HG03521 (cell line): Measurements from ENCODE around the gene MRPL40.

ENCODE experiments used
- ATAC-seq: cut with Tn5 transposase; IDR thresholded peaks from one replicate; pipeline ENCODE4 v1.9.1; 2021; ENCODE audit warnings: mild to moderate bottlenecking, moderate library complexity; ENCODE audit not compliant: unreplicated experiment

Gene MRPL40

DNA sequence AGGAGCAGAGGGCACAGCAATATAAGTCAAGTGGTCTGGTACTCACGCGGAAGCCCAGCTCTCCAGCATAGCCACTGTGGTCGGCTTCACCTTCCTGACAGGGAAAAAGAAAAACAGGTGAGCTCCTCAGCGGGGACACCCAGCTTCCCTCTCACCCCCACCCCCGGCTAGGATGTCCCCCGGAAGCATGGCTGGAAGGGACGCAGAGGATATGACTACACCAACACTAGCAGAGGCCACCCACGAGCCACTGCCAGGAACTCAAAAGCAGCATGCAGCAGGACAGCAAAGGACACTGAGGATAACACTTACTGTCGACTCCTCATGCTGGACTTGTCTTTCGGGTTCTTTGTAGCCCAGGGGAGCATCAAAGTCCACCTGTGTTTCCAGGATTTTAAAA lies 24.2 kb downstream of the MRPL40 start:
- no peak for ATAC-seq

DNA sequence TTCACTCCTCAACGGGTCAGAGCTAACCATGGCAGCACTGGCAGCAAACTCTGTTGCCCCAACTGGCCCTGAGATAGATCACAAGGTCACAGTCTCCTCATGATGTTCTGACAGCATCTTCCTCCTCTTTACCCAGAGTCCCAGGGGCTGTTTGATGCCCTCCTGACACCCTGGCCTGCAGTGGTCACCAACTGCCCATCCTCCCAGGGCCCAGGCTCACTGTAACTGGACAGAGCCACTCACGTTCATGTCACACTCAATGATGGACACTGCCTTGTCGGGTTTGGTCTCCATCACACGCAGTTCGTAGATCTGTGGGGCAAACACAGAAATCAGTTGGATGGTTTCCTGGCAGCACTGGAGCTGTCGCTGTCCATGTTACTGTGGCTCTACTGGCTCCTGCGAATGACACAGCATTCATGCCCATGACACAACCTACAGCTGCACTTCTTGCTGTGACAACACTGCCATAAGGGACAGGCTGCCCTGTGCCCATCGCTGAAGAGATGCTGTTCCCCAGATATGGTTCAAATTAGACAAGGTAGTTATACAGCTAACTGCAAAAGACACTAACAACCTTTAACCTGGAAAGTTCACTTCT lies 25.6 kb downstream of the MRPL40 start:
- no peak for ATAC-seq

DNA sequence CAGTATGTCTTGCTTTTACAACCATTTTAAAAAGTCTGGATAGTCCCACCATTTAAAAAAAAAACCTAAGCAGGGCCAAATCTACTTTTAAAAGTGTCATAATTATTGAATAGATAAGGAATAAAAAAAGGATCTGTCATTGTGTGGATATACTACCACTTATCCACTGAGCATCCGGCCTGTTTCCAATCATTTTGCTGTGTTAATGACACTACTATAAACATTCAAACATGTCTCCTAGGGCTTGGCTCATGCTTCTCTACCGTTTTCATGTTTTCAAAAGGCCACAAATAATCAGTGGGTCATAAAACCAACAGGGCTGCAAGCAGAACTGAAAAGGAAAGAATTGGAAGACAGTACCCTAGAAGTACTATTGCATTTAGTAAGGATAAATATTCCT lies 27.7 kb downstream of the MRPL40 start:
- no peak for ATAC-seq

DNA sequence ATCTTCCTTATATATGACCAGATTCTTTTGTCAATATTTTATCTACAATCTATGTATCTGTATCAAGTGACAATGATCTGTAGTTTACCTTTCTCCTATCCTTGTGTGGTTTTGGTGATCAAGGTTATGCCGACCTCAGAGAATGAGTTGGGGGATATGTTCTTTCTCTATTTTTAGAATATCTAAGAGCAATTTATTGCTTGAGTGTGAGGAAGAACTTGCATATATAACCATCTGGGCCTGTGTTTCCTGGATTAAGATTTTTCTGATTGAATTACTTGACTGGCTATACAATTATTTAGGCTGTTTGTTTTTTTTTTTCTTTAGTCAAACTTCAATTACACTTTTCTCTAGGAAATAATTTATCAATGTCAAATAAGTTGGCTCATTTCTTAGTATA lies 29.2 kb downstream of the MRPL40 start:
- no peak for ATAC-seq

DNA sequence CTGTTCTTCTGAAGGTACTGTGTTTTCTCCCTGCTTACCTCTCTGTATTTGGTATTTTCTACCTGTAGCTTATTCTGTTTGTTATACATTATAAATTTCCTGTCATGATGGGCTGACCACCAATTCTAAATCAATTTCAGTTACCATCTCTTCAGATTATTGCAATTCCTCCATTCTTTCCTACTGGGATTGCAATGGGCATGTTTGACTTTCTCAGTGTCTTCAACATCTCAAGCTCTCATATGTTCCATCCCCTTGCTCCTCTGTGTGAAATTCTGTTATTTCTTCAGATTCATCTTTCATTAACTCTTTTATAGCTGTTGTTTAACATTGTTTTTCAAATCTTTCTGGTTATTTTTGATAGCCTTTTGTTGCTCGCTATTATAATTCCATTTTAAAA lies 30.7 kb downstream of the MRPL40 start:
- ATAC-seq = no peak

DNA sequence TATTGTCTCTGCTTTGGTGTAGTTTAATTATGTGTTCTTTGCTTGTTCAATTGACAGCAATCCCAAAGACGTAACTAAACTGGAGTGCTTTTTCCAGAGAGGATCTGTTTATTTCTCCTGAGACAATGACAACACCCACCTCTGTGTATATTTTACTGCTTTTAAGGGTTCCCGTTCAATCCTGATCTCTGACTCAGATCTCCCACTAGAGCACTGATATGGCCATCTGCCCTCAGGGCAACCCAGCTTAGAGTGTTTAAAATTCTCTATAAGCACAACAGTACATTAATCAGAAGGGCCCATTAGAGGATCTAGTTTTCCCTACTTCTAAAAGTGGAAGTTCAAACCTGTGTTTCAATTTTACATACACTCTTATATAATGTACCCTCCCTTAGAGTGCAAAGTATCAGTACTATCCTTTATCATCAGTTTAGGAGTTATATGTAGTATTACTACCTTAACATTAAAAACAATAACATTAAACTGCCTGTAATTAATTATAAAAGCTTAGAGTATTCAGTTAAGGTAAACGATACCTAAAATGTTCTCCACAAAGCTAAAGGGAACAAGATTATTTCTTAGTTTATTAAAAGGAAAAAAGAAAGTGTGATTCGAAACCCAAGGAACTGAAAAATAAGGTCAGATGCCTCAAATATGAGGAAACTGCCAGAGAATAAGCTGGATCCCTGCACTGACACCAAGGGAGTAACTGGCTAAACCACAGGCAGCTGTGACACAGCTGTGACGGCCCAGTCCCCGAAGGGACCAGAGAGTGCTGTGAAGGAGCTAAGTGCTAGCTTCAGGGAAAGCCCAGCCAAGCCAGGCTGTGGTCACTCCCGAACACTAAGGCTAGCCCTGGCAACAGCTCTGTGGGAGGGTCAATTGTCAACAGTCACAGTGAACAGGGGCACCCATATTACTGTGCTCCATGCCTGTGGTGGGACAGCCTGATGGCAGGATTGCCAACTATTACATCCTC lies 31.4 kb downstream of the MRPL40 start:
- no peak for ATAC-seq

DNA sequence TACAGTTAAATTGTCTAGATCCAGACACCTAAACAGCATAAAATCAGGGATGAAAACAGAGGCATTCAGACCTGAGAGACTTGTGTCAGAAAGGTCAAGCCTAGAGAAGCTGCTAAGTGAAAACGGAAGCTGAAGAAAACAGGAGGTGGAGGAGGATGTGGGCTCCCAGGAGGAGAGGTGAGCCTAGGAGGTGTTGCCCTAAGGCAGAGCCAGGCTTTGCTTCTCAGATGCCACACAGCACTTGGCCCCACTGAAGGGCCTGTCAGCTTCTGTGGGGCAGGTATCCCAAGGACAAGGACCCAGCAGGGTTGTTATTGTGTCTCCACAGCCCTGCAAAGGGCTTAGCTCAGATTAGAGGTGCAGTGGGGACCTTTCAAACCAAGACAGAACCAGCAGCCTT lies 32.2 kb downstream of the MRPL40 start:
- ATAC-seq = no peak

DNA sequence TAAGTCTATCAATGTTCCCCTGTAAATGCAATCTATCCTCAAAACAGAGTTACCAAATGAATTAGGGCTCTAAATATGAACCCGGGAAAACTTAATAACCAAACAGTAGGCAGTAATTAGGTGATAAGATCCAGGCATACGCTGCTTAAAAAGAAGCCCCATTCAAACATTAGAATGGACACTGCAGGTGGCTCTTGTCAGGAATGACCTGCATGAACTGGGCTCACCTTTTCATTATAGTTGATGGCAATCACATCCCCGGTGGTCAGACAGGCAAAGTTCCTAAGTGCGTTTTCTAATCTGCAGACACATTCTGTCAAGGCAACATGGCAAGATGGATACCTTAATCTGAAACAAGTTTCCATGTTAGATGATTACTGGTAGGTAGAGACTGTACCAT lies 32.6 kb downstream of the MRPL40 start:
- no peak for ATAC-seq

DNA sequence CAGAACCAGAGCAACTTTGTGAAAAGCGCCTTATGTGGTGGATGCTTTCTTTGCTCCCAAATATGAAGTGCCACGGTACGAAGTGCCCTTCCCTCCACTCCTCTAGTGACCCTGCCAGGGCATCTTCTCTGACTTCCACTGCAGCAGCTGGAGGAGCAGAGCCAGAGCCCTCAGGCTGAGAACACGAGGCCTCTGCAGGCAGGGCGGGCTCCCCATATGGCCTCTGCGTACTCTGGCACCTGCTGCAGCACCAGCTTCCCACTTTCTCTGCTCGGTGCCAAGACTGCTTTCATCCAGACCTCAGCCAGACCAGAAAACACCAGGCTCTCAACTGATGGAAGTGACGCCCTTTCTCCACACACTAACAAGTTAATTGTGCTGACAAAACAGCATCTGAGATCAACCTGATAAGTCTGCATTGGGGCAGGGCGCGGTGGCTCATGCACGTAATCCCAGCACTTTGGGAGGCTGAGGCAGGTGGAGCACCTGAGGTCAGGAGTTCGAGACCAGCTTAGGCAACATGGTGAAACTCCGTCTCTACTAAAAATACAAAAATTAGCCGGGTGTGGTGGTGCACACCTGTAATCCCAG lies 33.9 kb downstream of the MRPL40 start:
- no peak for ATAC-seq

DNA sequence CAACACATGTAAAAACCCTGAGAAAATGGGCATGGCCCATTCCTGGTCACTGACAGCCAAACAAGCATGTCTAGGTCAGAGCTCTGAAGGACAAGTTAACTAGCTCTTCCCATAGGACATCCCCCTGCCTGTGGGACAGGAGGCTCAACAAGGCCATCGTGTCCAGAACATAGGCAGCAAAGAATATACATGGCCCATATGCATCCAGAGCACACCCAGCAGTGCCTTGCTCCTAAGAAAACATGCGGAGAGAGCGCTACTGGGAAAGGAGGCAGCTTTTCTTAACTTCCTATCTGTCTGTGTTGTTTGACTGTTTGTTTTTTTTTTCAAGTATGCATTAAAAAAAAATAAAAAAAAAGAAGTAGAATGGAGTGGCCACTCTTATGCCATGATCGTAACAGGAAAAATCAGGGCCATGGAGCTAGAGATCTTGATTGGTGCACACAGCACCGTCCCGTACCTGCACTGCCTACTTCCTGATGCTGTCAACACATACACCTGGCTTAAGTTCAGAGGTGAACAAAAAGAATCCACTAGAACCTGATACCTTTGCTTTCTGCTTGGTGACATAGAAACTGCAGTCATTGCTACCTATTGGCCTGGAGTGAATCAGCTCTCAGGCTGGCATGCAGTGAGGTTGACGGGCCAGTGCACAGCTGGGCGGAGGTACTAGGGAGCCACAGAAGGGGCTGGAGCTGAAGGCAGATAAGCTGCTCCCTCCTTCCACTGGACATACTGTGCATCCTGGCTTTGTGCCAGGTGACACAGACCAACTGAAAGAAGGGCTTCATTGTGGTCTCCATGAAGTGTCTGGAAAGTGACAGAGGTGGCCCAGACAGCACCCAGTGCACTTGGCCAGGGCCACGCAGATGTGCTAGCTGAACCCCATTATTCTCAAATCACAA lies 34.8 kb downstream of the MRPL40 start:
- ATAC-seq = no peak

DNA sequence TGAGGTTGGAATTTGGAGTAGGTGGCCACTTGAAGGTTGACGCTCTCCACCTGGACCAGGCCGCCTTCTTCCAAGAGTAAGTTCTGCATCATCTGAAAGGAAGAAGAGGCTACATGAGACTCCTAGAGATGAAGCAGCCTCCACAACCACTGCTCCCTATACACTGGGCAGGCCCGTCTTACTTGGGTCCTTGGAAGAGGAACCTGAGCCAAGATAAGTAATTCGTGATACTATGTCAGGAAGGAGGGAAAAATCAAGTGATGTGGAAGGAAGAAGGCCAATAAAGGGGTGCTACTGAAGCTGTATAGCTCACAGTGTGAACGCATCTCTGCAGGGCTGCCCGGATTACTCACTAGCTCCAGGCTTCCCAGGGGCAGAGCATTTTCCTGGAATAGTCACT lies 35.6 kb downstream of the MRPL40 start:
- no peak for ATAC-seq

DNA sequence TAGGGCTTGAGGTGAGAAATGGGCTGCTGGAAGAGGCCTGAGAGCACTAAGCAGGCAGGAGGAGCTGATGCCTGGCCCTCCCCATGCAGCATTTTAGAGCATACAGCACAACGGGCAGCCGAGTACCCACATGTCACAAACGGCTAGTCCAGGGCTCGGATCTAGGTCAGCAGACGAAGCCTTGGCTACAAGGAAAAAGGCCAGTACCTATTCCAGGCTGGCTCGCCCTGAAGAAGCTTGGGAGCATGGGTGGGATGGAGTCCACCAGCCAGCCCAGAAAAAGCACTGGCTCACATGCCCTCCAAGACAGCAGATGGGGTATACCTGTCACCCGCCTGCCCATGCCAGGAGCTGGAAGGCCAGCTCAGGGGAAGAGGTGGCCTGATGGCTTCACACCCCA lies 37.1 kb downstream of the MRPL40 start:
- no peak for ATAC-seq

DNA sequence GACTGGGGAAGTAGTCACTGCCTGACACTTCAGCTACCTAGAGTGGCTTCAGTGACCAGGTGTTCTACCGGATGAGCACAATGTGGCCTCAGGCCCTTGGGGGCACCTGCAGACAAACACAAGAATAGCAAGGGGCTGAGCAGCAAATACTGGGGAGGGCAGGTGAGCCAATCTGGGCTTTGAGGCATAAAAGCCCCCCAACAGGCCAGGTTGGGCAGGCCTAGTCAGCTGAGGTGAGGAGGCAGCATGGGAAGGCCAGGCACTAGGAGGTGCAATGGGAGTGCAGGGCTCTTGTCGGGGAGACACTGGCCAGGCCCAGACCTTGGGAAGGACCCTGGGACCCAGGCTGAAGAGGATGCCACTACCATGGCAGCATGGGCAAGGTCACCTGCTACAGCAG lies 37.7 kb downstream of the MRPL40 start:
- ATAC-seq = no peak

DNA sequence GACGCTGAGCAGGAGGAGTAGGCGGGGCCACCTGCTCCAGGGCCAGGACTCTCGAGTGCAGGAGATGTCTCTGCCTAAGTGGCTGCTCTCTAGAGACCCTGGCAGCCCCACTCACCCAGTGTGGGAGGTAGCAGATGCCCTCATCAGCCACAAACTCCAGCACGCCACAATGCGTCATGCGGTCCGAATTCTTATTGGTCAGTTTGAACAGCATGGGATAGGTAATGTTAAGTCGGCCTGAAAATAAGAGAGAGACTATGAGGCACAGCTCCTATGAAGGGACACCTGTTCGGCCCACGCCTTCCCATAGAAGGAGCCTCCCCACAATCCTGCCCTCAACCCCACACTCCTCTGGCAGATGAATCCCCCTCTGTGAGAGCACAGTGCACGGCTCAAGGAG lies 39.2 kb downstream of the MRPL40 start:
- ATAC-seq = no peak

DNA sequence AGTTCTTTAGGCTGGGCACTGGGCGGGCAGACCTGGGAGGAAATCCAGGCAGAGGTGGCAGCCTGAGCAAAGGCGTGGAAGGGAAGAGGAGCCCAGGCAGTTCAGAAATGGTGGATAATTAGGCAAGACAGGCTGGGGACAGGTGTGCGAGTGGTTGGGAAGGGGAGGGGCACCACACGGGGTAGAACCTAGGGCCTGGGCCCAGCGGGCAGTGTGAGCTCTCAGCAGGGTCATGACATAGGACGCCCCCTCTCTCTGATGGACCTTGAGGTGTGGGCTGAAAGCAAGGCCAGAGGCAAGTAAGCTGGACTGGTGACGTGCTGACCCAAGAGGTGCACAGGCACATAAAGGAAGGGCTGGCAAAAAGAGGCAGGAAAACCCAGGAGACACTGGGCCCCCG lies 39.9 kb downstream of the MRPL40 start:
- ATAC-seq = no peak

DNA sequence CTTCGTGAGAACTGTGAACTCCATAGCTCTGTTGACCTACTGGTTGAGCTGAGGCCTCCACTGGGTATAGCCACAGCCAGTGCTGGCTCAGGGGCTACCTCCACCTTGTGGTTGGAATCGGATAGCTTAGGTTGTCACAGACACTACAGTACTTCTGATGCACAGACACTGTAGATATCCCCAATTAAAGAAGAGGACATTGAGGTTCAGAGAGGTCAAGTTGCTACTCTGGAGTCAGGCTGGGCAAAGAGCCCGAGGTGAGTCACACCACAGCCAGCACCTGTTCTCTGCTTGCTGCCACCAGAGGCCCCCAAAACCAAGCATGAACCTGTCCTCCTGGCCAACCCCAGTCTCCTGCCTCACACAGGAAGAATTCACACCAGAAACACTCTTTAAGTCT lies 41.2 kb downstream of the MRPL40 start:
- ATAC-seq = no peak

DNA sequence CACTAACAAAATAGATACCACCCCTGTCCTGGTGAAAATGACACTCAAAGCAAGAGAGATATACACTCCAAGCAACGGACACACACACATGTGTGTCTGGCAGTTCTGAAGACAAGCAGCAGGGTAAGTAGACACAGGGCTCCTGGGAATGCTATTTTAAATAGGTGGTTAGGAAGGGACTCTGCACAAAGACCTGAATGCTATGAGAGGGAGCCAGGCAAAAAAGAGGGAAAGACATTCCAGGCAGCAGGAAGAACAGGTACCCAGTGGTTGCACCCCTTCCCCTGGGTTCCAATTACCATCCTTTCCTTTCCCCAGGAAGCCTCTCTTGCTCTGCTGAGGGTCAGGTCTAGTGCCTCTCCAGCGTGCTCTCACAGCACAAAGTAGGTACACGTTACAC lies 43.7 kb downstream of the MRPL40 start:
- ATAC-seq = no peak

DNA sequence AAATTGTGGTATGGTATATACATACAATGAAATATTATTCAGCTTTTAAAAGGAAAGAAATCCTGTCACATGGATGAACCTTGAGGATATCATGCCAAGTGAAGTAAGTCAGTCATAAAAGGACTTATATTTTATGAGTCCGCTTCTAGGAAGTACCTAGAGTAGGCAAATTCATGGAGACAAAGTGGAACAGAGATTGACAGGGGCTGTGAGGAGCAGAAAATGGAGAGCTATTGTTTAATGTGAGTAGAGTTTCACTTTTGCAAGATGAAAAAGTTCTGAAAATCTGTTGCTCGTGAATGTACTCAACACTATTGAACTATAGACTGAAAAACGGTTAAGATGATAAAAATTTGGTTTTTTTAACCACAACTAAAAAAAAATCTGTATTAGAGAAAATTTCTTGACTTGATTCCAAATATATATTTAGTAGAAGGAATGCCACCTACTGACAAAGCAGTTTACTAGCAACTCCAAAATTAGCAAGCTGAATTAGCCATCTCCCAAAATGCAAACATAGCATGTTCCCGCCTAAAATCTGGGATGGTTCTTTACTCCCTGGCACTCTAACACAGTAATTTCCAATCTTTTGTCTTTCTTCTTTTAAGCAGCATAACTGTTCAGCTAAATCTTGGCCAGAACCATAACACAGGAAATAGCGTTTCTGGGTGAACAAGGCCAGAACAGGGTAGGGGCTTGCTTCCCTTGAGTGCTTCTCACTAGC lies 45.1 kb downstream of the MRPL40 start:
- ATAC-seq = no peak

DNA sequence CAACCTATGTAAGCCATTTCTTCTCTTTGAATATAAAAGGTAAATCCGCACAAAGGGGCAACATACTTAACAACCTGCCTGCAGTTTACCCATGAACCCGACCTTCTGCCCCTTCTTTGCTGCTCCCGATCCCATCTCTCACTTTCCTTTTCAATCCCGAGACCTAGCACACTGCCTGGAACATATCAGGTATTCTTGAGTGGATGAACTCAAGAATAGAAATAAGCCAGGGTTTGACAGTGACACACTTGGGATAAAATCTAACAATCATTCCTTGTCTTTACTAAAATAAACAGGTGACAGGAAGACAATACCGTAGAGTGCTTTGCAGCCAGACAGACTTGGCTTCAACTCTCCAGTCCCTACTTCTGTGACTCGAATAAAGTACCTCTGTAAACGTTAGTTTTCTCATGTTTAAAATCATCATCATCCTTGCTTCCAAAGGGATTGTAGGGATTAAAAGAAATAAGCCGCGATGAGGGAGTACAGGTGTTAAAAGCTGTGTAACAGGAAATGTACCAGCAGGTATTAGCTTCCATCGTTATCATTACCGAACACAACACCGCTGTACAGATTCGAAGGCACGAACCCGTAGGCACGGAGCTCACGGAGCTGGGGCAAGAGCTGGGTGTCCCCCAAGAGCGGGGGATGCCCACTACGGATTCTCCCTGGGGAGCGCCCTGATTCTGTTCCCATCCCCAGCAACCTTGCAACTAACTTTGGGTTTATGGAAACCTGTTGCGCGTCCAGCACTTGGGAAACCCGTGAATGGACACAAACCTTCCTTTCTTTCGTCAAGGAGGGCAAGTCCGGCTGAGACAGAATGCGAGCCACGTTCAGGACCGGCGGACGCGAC lies 45.9 kb downstream of the MRPL40 start:
- no peak for ATAC-seq
